ENCODE results near the gene RYK. TPM values are rescaled to one million over a fixed set of nuclear protein-coding genes. Genes with fewer than 3 reads are reported as not detected.
"Not testable (repeated sequence)": the region's sequence is repeated elsewhere in the genome, so short reads cannot be mapped to it uniquely, and the experiment has no call there.

The RYK gene
- polyA plus RNA-seq, 1 experiment = 41.3 TPM

DNA sequence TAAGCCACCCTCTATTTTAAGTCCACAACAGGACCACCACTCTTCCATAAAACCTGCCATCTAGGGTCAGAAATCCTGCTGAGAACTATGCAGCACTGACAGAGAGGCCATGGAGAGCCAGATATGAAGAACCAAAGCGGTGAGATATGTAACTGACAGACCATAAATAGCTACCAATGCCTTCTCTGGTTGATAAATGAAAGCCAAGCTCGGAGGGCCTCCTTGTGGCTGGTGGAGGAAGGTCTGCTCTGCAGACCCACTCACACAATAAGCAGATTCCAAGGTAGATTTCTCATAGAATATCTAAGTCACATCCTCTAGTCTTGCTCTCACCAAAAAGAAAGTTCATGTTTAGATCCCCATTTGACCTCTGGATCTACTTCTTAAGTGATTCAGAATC is 38.9 kb downstream of the RYK start:
- H3K36me3 ChIP-seq (ENCODE audit: control insufficient read depth, insufficient read depth, low read length) = peaks cover 5% of the 10 kb centered on the region
- no peak for DNase-seq (ENCODE audit: low read depth)
- H3K4me3 ChIP-seq (ENCODE audit: low read depth, low read length) = no peak overlapping the region
- no peaks in the 10 kb centered on the region for H3K27me3 ChIP-seq (ENCODE audit: control insufficient read depth, insufficient read depth, low read length)
- TF ChIP-seq, protein P1, sequence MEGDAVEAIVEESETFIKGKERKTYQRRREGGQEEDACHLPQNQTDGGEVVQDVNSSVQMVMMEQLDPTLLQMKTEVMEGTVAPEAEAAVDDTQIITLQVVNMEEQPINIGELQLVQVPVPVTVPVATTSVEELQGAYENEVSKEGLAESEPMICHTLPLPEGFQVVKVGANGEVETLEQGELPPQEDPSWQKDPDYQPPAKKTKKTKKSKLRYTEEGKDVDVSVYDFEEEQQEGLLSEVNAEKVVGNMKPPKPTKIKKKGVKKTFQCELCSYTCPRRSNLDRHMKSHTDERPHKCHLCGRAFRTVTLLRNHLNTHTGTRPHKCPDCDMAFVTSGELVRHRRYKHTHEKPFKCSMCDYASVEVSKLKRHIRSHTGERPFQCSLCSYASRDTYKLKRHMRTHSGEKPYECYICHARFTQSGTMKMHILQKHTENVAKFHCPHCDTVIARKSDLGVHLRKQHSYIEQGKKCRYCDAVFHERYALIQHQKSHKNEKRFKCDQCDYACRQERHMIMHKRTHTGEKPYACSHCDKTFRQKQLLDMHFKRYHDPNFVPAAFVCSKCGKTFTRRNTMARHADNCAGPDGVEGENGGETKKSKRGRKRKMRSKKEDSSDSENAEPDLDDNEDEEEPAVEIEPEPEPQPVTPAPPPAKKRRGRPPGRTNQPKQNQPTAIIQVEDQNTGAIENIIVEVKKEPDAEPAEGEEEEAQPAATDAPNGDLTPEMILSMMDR (IDR thresholded peaks at IDR 0.05; ENCODE audit: insufficient read depth, low read depth, low read length) = peak; percentile 81
- POLR2A ChIA-PET = no interaction called here
- CTCF ChIA-PET = interaction anchor here (0.7 to 8.0 kb wide), 45 partner anchors 12 to 1485 kb away, joined by 3 to 141 read pairs (median 5); partner anchors contain the start of gene RYK

DNA sequence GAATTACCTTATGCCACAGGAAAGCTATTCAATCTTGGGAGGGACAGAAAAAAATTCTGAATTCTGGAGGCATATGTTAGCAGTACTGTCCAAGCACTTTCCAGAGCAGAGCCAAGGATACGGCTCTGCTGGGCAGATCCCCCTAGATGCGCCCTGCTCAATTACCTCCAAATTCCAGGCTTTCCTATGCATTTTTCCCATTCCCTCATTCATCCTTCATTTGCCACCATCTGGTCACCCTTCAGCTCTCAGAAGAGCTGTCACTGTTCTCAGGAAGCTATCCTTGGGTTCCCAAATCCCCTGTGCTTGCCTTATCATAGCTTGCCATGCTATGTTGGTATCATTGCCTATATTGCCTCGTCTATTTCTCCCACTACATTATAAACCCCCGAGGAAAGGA is 45.2 kb downstream of the RYK start:
- no peak overlapping the region for H3K4me3 ChIP-seq (ENCODE audit: low read depth, low read length)
- TF ChIP-seq, protein P1 (IDR thresholded peaks at IDR 0.05; ENCODE audit: insufficient read depth, low read depth, low read length) = no peak
- POLR2A ChIA-PET = no interaction called here
- CTCF ChIA-PET = interaction anchor here (1.0 to 1.4 kb wide), 2 partner anchors 19 to 276 kb away, joined by 3 read pairs; no protein-coding TSS in a partner anchor
- no peaks in the 10 kb centered on the region for H3K27me3 ChIP-seq (ENCODE audit: control insufficient read depth, insufficient read depth, low read length)
- H3K36me3 ChIP-seq (ENCODE audit: control insufficient read depth, insufficient read depth, low read length) = peaks cover 3% of the 10 kb centered on the region; the same call in 1 of the 2 replicates
- no peak for DNase-seq (ENCODE audit: low read depth)

GRCh38 chr3:134201201-134202130 is 49.2 kb downstream of the RYK start:
- POLR2A ChIA-PET = no interaction called here
- no peak overlapping the region for H3K4me3 ChIP-seq (ENCODE audit: low read depth, low read length)
- H3K36me3 ChIP-seq (ENCODE audit: control insufficient read depth, insufficient read depth, low read length) = peaks cover 3% of the 10 kb centered on the region; the same call in 1 of the 2 replicates
- peak; percentile 52 for DNase-seq (ENCODE audit: low read depth)
- CTCF ChIA-PET = interaction anchor here (0.8 to 8.7 kb wide), 13 partner anchors 9 to 273 kb away, joined by 3 to 88 read pairs (median 4); partner anchors contain the start of gene RYK
- H3K27me3 ChIP-seq (ENCODE audit: control insufficient read depth, insufficient read depth, low read length) = no peaks in the 10 kb centered on the region
- TF ChIP-seq, protein P1 (IDR thresholded peaks at IDR 0.05; ENCODE audit: insufficient read depth, low read depth, low read length) = no peak

- CTCF ChIA-PET = interaction anchor here (0.8 to 8.7 kb wide), 7 partner anchors 13 to 277 kb away, joined by 3 to 88 read pairs (median 5); no protein-coding TSS in a partner anchor
- DNase-seq (ENCODE audit: low read depth); H3K36me3 ChIP-seq (ENCODE audit: control insufficient read depth, insufficient read depth, low read length); POLR2A ChIA-PET; H3K4me3 ChIP-seq (ENCODE audit: low read depth, low read length); H3K27me3 ChIP-seq (ENCODE audit: control insufficient read depth, insufficient read depth, low read length): not testable (repeated sequence)
Observed at GRCh38 chr3:134199880-134200279, 50.8 kb downstream of the RYK start.

GRCh38 chr3:134199240-134199639 is 51.4 kb downstream of the RYK start:
- no peak for DNase-seq (ENCODE audit: low read depth)
- ChIA-PET POLR2A (no interaction called here), CTCF (interaction anchor here (0.8 to 8.7 kb wide), 9 partner anchors 9 to 277 kb away, joined by 3 to 88 read pairs (median 6); no protein-coding TSS in a partner anchor)
- TF ChIP-seq, protein P1 (IDR thresholded peaks at IDR 0.05; ENCODE audit: insufficient read depth, low read depth, low read length) = no peak
- H3K27me3 ChIP-seq (ENCODE audit: control insufficient read depth, insufficient read depth, low read length) = no peaks in the 10 kb centered on the region
- H3K4me3 ChIP-seq (ENCODE audit: low read depth, low read length) = no peak overlapping the region
- peaks cover 4% of the 10 kb centered on the region for H3K36me3 ChIP-seq (ENCODE audit: control insufficient read depth, insufficient read depth, low read length)

Measured in BJ (cell line).